ENCODE data around the gene TPO.
"Not testable (repeated sequence)": the region's sequence is repeated elsewhere in the genome, so short reads cannot be mapped to it uniquely, and the experiment has no call there.

The TPO gene

DNA sequence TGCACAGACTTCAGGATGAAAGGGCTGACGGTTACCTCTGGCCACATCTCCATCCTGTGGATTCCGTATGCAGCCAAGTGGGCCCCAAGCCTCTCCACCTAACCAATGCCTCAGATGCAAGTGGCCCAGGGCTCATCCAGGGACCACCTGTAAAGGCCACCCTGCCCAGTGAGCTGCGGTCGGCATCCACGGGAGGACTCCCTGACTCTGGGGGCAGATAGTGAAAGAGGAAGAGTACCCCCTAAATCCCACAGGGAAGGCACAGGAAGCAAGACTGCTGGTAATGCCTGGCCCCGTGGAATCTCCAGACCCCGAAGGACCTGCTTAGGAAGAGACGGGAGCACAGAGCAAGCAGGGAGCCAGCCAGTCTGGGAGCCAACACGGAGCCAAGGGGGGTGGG, 11.2 kb upstream of the TPO start:
- Histone ChIP-seq H3K4me3 (no peak overlapping the region), H3K27ac (no peak overlapping the region)

DNA sequence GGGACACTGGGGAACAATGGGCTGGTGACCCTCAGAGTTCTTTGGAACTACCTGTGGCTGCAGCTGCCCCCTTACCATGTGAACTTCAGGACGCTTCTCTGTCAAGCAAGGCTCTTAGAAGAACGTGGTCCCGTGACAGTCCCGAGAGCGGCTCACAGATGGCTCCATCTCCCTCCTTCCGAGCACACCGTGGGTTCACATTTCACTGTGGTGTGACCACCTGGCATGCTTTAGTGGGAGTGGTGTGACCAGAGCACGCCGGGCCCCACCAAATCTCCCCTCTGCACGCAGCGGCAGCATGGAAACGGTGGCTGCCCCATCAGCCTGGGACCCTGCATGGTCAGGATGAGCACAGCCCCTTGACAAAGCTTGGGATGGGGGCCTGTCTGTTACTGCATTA, 9.7 kb upstream of the TPO start:
- H3K27ac ChIP-seq = no peak overlapping the region
- H3K4me3 ChIP-seq = no peak overlapping the region

DNA sequence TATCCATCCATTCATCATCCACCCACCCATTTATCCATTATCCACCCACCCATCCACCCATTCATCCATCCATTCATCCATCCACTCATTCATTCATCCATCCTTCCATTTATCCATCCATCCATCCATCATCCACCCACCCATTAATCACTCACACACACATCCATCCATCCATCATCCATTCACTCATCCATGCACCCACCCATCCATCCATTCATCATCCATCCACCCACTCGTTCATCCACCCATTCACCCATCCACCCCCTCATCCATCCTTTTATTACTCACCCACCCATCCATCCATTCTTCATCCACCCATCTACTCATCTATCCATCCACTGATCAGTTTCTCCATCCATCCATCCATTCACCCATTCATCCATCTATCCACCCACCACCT, 8.1 kb upstream of the TPO start:
- H3K27ac ChIP-seq = peak overlapping the region in 1 of 21 experiments; percentile 10

DNA sequence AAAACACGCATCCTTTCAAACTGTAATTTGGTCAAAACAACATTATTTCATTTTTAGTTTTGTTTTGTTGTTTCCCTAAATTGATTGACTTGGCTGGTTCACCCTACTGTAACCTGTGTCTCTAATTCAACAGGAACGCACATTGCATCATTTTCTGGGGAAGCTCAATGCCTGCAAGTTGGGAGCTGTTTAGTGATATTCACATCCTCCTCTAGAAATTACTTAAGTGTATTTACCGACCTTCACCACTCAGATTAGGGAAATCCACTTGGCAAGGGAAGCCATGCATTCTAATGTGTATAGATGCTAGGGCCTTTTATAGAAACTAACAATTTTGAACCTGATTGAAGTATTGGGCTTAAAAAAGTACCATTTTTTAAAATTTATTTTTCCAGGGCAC, 7.3 kb upstream of the TPO start:
- no peak overlapping the region for H3K4me3 ChIP-seq
- peak overlapping the region in 1 of 21 experiments; percentile 26 for H3K27ac ChIP-seq

More for the DNA sequence above, 8.1 kb upstream of the TPO start:
- H3K4me3 ChIP-seq = no peak overlapping the region

DNA sequence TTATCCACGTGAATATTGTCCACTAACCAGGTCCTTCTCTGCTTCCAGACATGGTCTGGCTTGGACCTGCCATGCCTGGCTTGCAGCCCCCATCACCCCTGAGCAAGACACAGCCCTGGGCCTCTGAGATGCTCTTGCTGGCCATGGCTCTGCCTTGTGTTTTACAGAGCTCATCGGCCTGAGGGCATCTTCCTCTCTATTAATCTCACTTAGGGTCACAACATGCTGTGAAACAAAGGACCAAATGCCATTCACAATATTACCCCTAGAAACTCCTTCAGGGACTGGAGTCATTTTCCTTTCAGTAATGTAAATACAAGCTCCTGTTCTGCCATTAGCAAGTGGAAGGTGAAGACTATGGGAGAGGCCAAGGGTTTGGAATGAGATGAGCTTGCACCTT, 6.8 kb upstream of the TPO start:
- Histone ChIP-seq H3K27ac (peak overlapping the region in 2 of 21 experiments; percentile 16 to 26), H3K4me3 (no peak overlapping the region)

DNA sequence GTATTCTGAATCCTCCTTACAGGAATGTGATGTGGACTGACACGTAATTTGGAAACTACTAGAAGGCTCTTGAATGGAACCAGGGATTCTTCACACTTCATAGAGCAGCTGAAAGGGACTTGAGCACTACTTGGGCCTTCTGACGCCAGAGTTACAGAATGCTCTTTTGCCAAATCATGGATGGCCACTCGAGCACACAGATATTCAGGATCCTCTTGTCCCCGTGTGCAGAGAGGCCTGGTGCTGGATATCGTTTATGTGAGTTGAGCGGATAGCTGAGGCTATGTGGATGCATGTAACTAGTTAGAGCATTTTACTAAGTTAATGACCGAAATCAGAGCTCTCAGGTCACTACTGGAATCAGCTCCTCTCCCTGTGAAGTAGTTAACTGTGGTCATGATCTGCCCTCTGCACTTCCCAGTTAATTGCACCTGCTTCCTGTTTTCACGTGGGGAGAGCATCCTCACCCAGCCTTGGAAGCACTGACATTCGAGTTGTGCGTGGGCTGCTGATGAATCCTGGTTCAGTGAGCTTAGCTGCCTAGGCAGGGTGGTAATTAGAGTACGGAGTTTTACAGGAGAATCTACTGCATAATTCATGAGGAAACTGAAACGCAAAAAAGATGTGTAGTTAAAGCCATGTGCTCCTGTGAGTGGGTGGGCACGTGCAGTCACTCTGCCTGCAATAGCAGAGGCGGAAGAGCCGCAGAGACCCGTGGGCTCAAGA, 5.2 kb upstream of the TPO start:
- Histone ChIP-seq H3K4me3 (no peak overlapping the region), H3K27ac (no peak overlapping the region)

DNA sequence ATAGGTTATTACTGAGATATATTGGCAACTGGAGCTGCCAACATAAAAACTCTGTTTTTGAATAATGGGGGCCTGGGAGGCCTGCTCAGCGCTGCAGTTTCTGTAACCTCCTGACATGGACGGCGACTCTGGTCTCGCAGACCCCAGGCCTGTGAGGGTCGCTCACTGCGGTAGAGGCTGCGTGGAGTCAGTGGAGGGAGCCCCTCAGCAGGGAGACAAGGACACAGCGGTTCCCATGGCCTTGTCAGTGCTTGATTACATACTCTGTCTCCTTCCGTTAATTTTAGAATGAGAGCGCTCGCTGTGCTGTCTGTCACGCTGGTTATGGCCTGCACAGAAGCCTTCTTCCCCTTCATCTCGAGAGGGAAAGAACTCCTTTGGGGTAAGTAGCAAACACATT, 858 bp downstream of the TPO start:
- H3K4me3 ChIP-seq = no peak overlapping the region
- no peak overlapping the region for H3K27ac ChIP-seq

DNA sequence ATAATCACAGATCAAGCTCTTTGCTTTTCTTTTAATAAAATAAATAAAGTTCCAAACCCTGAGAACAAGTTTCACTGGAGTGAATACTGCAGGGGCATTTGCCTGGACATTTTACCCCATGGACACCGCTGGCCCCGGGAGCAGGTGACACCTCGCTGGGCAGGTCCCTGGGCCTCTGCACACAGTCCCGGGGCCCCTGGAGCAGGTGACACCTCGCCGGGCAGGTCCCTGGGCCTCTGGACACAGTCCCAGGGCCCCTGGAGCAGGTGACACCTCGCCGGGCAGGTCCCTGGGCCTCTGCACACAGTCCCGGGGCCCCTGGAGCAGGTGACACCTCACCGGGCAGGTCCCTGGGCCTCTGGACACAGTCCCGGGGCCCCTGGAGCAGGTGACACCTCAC, 1.6 kb downstream of the TPO start:
- H3K27ac ChIP-seq, H3K4me3 ChIP-seq: not testable (repeated sequence)

DNA sequence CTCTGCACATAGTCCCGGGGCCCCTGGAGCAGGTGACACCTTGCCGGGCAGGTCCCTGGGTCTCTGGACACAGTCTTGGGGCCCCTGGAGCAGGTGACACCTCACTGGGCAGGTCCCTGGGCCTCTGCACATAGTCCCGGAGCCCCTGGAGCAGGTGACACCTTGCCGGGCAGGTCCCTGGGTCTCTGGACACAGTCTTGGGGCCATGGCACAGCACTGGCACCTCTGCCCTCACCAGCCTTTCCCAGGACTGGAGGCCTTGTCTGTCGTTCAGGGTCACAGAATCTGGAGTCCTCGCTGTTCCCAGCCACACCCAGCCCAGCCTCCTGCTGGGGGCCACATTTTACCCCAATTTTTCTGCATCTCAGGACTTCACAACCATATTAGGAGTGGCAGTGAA, 2.2 kb downstream of the TPO start:
- Histone ChIP-seq H3K4me3 (no peak overlapping the region), H3K27ac (no peak overlapping the region)

DNA sequence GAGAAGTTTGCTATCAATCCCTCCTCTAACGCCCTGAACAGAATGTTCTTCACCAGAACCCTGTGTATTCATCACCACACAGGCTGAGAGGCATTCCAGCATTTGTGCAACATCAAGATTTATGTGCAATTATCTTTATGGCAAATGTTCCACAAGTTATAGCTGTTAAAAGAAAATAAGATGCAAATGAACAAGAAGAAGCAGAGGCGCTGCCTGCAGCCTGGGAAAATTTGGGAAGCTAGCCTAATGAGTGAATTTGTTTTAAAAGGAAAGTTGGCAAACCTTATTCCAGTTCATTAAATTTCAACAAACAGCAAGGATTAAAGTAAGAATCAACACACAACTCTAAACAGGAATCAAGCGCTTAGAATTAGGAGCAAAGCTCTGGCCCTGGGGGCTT, 5.3 kb downstream of the TPO start:
- no peak overlapping the region for H3K27ac ChIP-seq
- no peak overlapping the region for H3K4me3 ChIP-seq

DNA sequence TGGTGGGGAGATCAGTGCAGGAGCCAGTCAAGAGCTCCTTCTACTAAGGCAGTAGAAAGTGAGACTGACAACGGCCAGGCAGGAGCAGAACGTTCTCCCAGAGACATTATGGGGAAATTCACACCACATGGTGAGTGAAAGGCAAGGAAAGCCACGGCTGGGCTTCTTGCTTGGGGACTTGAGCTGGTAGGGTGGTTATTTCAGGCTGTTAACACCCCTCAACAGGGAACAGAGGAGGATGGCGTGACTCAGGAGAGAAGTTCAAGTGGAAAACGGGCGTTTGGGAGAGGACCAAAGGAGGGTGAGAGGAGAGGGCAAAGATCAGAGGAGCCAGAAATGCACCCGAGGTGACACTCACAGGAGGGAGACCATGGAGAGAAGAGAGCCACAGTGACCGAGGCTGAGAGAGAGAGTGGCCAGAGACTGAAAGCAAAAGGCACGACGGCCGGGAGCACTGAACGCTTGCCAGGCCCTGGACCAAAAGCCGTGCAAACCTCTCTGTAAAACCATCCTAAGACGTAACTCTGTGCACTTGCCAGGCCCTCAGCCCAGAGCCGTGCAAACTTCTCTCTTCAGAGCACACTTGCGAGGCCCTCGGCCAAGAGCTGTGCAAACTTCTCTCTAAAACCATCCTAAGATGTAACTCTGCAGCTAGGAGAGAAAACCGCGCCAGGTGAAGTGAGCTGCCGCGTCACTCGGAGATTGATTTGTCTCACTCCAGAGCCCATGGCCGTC, 7.7 kb downstream of the TPO start:
- no peak overlapping the region for H3K27ac ChIP-seq

DNA sequence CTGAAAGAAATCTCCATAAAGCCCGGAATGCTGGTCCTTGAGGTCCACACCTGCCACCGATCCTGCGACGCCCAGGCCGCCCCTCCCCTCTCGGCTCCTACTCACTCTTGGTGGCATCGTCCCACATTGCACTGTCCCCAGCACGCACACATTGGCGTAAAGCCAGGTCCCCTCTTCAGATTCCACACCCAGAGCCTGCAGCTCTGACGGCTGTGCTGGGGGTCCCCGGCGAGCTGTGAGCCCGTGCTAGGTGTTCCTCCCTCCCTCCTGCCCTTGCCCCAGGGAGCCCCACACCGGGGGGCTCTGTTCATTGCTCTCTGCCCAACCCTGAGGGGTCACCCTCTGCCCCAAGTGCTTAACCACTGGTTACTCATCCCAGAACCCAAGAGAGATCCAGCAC, 8.5 kb downstream of the TPO start:
- H3K27ac ChIP-seq = no peak overlapping the region
- H3K4me3 ChIP-seq = no peak overlapping the region

More for the DNA sequence above, 7.7 kb downstream of the TPO start:
- no peak overlapping the region for H3K4me3 ChIP-seq

DNA sequence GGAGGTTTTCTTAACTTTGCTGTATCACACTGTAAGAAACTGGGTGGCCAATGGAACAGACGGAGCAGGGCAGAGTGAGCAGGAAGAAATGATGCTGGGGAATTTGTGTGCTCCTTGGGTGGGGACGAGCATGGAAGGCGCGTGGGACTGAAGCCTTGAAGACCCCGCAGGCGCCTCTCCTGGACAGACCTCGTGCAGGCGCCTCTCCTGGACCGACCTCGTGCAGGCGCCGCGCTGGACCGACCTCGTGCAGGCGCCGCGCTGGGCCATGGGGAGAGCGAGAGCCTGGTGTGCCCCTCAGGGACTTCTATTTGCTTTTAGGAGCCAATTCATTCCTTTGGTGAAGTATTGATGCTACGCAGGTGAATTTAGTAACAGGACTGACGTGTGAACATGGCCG, 8.9 kb downstream of the TPO start:
- Histone ChIP-seq H3K27ac (no peak overlapping the region), H3K4me3 (no peak overlapping the region)

DNA sequence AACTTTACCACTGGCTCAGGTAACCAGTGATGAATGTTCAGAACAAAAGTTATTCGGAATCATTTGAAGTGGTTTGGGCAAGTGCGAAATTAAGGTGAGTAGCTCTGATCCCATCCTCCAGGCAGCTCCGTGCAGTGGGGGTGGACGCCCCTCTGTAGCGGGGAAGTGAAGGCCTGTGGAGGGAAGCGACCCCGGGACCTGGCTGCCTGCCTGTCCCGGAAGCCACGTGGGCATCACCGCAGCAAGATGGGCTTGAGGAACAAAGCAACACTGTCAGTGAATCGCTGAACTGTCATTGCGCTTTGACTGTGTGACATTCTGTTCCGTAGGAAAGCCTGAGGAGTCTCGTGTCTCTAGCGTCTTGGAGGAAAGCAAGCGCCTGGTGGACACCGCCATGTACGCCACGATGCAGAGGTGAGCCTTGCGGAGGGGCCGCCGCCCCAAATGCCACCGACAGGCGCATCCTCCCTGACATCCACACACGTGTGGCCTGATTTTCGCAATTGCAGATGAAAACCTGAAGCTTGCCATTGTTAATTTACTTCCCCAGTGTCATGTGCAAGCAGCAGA, 9.5 kb downstream of the TPO start:
- no peak overlapping the region for H3K27ac ChIP-seq
- H3K4me3 ChIP-seq = no peak overlapping the region

DNA sequence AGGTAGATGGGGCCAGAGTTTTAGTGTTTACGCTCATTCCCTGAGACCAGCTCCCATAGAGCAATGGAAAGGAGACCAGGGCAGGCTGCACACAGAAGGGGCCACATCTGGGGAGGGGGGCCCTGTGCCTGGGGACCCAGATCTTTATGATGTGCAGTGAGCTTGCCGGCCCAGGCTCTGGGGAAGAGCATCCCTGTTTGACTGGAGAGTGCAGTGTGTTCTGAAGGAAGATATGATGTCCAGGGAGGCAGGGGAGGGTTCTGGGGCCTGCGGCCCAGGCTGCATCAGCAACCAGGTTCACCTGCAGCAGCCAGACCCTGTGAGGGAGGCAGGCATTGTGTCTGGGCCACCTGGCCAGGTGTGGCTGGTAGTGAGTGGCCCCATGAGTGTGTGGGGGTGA, 13.8 kb downstream of the TPO start:
- Histone ChIP-seq H3K4me3 (no peak overlapping the region), H3K27ac (no peak overlapping the region)

DNA sequence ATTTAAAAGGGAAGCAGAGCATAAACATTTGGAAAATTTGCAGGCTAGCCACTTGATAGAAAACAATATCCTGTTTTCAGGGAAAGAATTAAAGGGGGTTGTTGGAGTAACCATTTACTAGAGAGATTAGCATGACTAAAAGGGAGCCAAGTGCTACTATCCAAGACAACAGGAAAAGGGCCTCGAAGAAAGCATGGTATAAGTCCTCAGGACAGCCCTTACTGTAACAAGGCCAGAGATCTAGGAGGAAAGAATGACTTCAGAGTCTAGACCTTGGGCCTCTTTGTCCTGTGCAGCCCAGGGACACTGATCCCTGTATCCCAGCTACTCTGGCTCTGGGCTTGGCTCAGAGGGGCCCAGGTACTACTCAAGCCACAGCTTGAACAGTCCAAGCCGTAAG, 16.6 kb downstream of the TPO start:
- no peak overlapping the region for H3K4me3 ChIP-seq
- no peak overlapping the region for H3K27ac ChIP-seq

DNA sequence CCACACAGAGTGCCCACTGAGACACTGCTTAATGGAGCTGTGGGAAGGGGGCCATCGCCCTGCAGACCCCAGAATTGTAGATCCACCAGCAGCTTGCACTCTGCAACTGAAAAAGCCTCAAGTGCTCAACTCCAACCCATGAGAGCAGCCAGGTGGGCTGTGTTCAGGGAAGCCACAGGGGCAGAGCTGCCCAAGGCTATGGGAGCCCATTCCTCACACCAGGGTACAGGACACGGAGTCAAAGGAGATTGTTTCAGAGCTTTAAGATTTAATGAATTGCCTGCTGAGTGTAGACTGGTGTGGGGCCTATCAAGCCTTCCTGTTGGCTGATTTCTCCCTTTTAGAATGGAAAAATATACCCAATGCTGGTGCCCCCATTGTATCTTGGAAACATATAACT, 17.2 kb downstream of the TPO start:
- Histone ChIP-seq H3K4me3 (no peak overlapping the region), H3K27ac (no peak overlapping the region)

DNA sequence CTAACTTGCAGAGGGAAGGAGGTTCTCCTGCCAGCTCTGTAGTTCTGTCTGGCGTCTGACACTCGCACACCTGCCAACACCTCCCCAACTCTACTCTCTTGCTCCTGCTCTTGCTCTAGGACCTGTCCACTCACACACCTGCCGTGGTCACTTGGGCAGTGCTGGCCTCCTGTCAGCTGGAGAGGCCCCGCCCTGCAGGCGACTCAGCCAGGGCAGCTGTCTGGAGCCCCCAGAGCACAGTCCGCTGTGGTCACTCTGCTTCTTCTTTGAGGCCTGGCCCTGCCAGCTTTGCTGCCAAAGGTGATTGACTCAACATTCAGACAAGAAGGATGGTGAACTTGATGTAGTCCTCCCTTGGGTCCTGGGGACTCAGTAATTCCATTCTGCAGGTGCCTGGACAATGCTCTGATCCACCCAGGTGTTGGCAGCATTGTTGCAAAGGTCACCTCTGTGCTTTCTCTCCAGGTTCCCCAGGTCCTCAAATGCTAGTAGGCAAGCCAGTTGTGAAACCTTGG, 18.7 kb downstream of the TPO start:
- H3K27ac ChIP-seq = no peak overlapping the region
- no peak overlapping the region for H3K4me3 ChIP-seq

DNA sequence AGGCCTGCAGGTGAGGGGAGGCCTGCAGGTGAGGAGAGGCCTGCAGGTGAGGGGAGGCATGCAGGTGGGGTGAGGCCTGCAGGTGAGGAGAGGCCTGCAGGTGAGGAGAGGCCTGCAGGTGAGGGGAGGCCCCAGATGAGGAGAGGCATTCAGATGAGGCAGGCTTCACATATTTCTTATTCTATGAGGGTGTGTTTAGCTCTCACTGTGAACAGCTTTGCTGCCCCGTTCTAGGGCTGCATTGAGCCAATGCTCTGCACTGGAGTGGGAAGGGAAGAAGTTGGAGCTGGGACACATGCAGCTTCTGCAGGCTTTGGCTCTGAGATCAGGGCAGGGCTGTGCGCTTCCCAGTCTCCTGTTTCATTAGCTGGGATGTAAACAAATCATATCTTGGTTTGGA, 19.5 kb downstream of the TPO start:
- Histone ChIP-seq H3K27ac (no peak overlapping the region), H3K4me3 (no peak overlapping the region)

DNA sequence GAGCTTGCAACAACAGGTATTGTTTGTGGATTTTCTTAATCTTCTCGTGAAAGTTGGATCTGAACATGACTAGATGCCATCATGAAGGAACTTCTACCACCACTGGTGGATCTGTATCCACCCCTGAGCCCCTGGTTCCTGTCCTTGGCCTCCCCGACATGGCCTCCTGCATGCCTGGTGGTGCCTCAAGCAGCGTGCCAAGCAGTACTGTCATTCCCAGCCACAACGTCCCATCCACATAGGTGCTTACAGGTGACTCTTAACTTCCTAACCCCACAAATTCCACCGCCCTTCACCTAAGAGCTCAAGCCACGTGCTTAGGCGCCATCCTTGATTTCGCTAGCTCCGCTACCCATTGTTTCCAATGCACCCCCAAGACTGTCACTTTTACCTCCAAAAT, 23.1 kb downstream of the TPO start:
- Histone ChIP-seq H3K4me3 (no peak overlapping the region), H3K27ac (no peak overlapping the region)

DNA sequence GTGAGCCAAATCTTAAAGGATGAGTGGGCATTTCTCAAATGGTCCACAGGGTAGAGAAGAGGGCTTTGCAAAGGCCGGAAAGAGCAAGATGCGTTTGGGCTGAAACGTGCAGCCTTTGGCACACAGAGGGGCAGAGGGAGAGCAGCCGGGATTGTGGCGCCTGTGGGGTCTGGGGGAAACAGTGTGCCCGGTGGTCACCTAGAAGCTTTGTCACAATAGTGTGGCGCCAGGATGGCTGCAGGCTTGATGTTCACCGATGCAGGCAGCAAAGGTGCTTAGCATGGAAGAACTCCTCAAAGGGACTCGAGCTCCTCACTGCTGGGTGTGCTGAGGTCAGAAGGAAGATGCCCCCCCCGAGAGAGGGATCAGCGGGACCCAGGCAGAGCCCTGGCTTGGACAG, 23.8 kb downstream of the TPO start:
- no peak overlapping the region for H3K27ac ChIP-seq
- no peak overlapping the region for H3K4me3 ChIP-seq

Measured in skin epidermis (tissue), 12 donors.